Astrocyte (in vitro differentiated cells and primary cell): ENCODE results near the gene SPNS1. TPM values are rescaled to one million over a fixed set of nuclear protein-coding genes. Genes with fewer than 3 reads are reported as not detected.

Experiments used
- DNase-seq: peaks from one replicate; pipeline ENCODE4 v3.0.0-alpha.2; 2010; ENCODE audit warnings: low read depth
- FAIRE-seq: peaks from 2 replicates; lab custom pipeline; 2011; peaks lifted over from hg19 to GRCh38; lab: Jason Lieb, UNC
- H2AFZ ChIP-seq: 2 replicates; pipeline ENCODE4 v1.6.0; 2012; ENCODE audit warnings: low read depth, low read length, inconsistent platforms
- H3K27ac ChIP-seq: 2 replicates; pipeline ENCODE4 v1.5.1; 2011; ENCODE audit warnings: low read depth, low read length, inconsistent platforms
- H3K27me3 ChIP-seq: 2 replicates; pipeline ENCODE4 v1.6.0; 2011; ENCODE audit warnings: low read length, inconsistent platforms; ENCODE audit not compliant: insufficient read depth
- H3K36me3 ChIP-seq: 2 replicates; pipeline ENCODE4 v1.5.1; 2011; ENCODE audit warnings: low read length, inconsistent platforms; ENCODE audit not compliant: insufficient read depth
- H3K4me1 ChIP-seq: 2 replicates; pipeline ENCODE4 v1.5.1; 2011; ENCODE audit warnings: low read length, inconsistent platforms; ENCODE audit not compliant: insufficient read depth
- H3K4me2 ChIP-seq: 2 replicates; pipeline ENCODE4 v1.6.0; 2012; ENCODE audit warnings: low read length, inconsistent platforms
- H3K4me3 ChIP-seq: 2 replicates; pipeline ENCODE4 v1.5.1; 2011; ENCODE audit warnings: low read depth, mild to moderate bottlenecking, low read length, inconsistent platforms; ENCODE audit not compliant: insufficient read depth
- H3K79me2 ChIP-seq: 2 replicates; pipeline ENCODE4 v1.6.0; 2012; ENCODE audit warnings: mild to moderate bottlenecking, low read length, inconsistent platforms; ENCODE audit not compliant: insufficient read depth
- H3K9ac ChIP-seq: 2 replicates; pipeline ENCODE4 v1.6.0; 2012; ENCODE audit warnings: mild to moderate bottlenecking, low read length, inconsistent platforms
- H3K9me3 ChIP-seq: 2 replicates; pipeline ENCODE4 v1.5.1; 2012; ENCODE audit warnings: low read depth, mild to moderate bottlenecking, low read length, inconsistent platforms; ENCODE audit not compliant: insufficient read depth
- H4K20me1 ChIP-seq: 2 replicates; pipeline ENCODE4 v1.6.0; 2012; ENCODE audit warnings: low read length, inconsistent platforms; ENCODE audit not compliant: insufficient read depth
- H3K27ac Mint-ChIP-seq: one replicate; pipeline ENCODE4 v1.8.0; 2021; ENCODE audit warnings: mild to moderate bottlenecking, mixed read lengths; ENCODE audit not compliant: unreplicated experiment
- H3K27me3 Mint-ChIP-seq: one replicate; pipeline ENCODE4 v1.8.0; 2021; ENCODE audit warnings: low read depth, mixed read lengths; ENCODE audit not compliant: unreplicated experiment
- H3K36me3 Mint-ChIP-seq: one replicate; pipeline ENCODE4 v1.8.0; 2021; ENCODE audit warnings: low read depth, mixed read lengths; ENCODE audit not compliant: unreplicated experiment
- H3K4me1 Mint-ChIP-seq: one replicate; pipeline ENCODE4 v1.8.0; 2021; ENCODE audit warnings: low read depth, mixed read lengths; ENCODE audit not compliant: unreplicated experiment
- H3K4me3 Mint-ChIP-seq: one replicate; pipeline ENCODE4 v1.8.0; 2021; ENCODE audit warnings: mild to moderate bottlenecking, moderate library complexity, mixed read lengths; ENCODE audit not compliant: unreplicated experiment
- H3K9me3 Mint-ChIP-seq: one replicate; pipeline ENCODE4 v1.8.0; 2021; ENCODE audit warnings: mild to moderate bottlenecking, mixed read lengths; ENCODE audit not compliant: unreplicated experiment
- CTCF ChIP-seq: IDR thresholded peaks from 2 replicates; pipeline ENCODE4 v1.5.1; 2011; ENCODE audit warnings: low read depth, mild to moderate bottlenecking, inconsistent platforms, low read length, moderate library complexity; ENCODE audit not compliant: insufficient read depth
- EZH2 ChIP-seq: IDR thresholded peaks from 2 replicates; pipeline ENCODE4 v1.6.1; 2012; ENCODE audit warnings: mild to moderate bottlenecking, low read length, inconsistent platforms; ENCODE audit not compliant: insufficient read depth
- total RNA-seq: library from RNA; stranded (reverse); gene quantifications from 2 replicates; pipeline ENCODE4 v1.2.1, GENCODE V29; 2021

SPNS1 gene
- total RNA-seq, 1 donor from 2014 or later: 57.8 TPM

GRCh38 chr16:28935346-28935745 is 39.2 kb upstream of the SPNS1 start:
- Histone ChIP-seq H3K4me3 (no peak overlapping the region), H3K36me3 (no peaks in the 10 kb centered on the region), H3K27me3 (no peaks in the 10 kb centered on the region), H3K4me1 (no peaks in the 10 kb centered on the region), H3K79me2 (no peaks in the 10 kb centered on the region), H4K20me1 (no peaks in the 10 kb centered on the region), H3K4me2 (no peak overlapping the region), H3K9me3 (no peaks in the 10 kb centered on the region), H3K27ac (no peak overlapping the region), H3K9ac (no peak overlapping the region), H2AFZ (no peak overlapping the region)
- Mint-ChIP-seq H3K27me3 (peaks cover 33% of the 10 kb centered on the region), H3K9me3 (peaks cover 5% of the 10 kb centered on the region), H3K4me1 (no peaks in the 10 kb centered on the region), H3K4me3 (no peak overlapping the region), H3K27ac (no peak overlapping the region), H3K36me3 (peaks cover 3% of the 10 kb centered on the region)
- TF ChIP-seq CTCF (no peak), EZH2 (no peak)
- DNase-seq (no peak), FAIRE-seq (no peak)

- no peaks in the 10 kb centered on the region for H3K9me3 ChIP-seq
- FAIRE-seq (no peak), DNase-seq (peak; percentile 24)
- no peak overlapping the region for H3K4me3 ChIP-seq
- Mint-ChIP-seq H3K27me3 (peaks cover 33% of the 10 kb centered on the region), H3K27ac (no peak overlapping the region), H3K4me3 (no peak overlapping the region), H3K36me3 (peaks cover 3% of the 10 kb centered on the region), H3K9me3 (peaks cover 5% of the 10 kb centered on the region), H3K4me1 (no peaks in the 10 kb centered on the region)
- no peaks in the 10 kb centered on the region for H3K4me1 ChIP-seq
- H3K36me3 ChIP-seq: no peaks in the 10 kb centered on the region
- H2AFZ ChIP-seq: peak overlapping the region; percentile 6
- no peaks in the 10 kb centered on the region for H3K79me2 ChIP-seq
- no peaks in the 10 kb centered on the region for H4K20me1 ChIP-seq
- no peak overlapping the region for H3K27ac ChIP-seq
- H3K27me3 ChIP-seq: no peaks in the 10 kb centered on the region
- no peak overlapping the region for H3K9ac ChIP-seq
- peak overlapping the region; percentile 27 for H3K4me2 ChIP-seq
- TF ChIP-seq CTCF (no peak), EZH2 (no peak)
Measured at GRCh38 chr16:28935924-28936783, 38.4 kb upstream of the SPNS1 start.

- Histone ChIP-seq H3K36me3 (no peaks in the 10 kb centered on the region), H3K27me3 (no peaks in the 10 kb centered on the region), H3K79me2 (no peaks in the 10 kb centered on the region), H4K20me1 (no peaks in the 10 kb centered on the region), H3K9ac (no peak overlapping the region), H3K27ac (no peak overlapping the region), H2AFZ (no peak overlapping the region), H3K4me3 (no peak overlapping the region), H3K4me2 (no peak overlapping the region), H3K9me3 (no peaks in the 10 kb centered on the region), H3K4me1 (no peaks in the 10 kb centered on the region)
- no peaks in the 10 kb centered on the region for H3K4me1 Mint-ChIP-seq
- H3K4me3 Mint-ChIP-seq: no peak overlapping the region
- TF ChIP-seq EZH2: no peak
- TF ChIP-seq CTCF: no peak
- FAIRE-seq: no peak
- peaks cover 33% of the 10 kb centered on the region for H3K27me3 Mint-ChIP-seq
- no peak for DNase-seq
- peaks cover 3% of the 10 kb centered on the region for H3K36me3 Mint-ChIP-seq
- peaks cover 5% of the 10 kb centered on the region for H3K9me3 Mint-ChIP-seq
- H3K27ac Mint-ChIP-seq: no peak overlapping the region
Measured at GRCh38 chr16:28936784-28937155, 37.8 kb upstream of the SPNS1 start.
